ENCODE measurements around the gene LBHD2. TPM values are rescaled to one million over a fixed set of nuclear protein-coding genes. Genes with fewer than 3 reads are reported as not detected.

The LBHD2 gene
- polyA plus RNA-seq, 1 donor (not counting 4 experiments of a cell fraction or from before 2014, with no cell fraction given): not detected

- H2AFZ ChIP-seq (ENCODE audit: control insufficient read depth, low read length): no peak overlapping the region
- H4K20me1 ChIP-seq (ENCODE audit: control insufficient read depth, extremely low read depth, insufficient read depth, low read length): no peaks in the 10 kb centered on the region
- no peaks in the 10 kb centered on the region for H3K9me3 ChIP-seq (ENCODE audit: control insufficient read depth, low read depth, low read length)
- no peaks in the 10 kb centered on the region for H3K79me2 ChIP-seq (ENCODE audit: control insufficient read depth, insufficient read depth, low read length)
- H3K36me3 ChIP-seq (ENCODE audit: control insufficient read depth in 2 of 2, extremely low read depth in 1 of 2, insufficient read depth in 2 of 2, low read length in 2 of 2): no peaks in the 10 kb centered on the region
- DNase-seq (ENCODE audit: low read depth, low spot score): no peak
- dilution Hi-C loops (cut with MboI; ENCODE audit: extremely low pct_ligation_motif_present, low sequenced_read_pairs): no loop called here
- TF ChIP-seq CTCF (optimal IDR thresholded peaks at IDR 0.05 in 1 of 3, IDR thresholded peaks at IDR 0.05 in 1 of 3, conservative IDR thresholded peaks at IDR 0.05 in 1 of 3; ENCODE audit: extremely low read depth in 1 of 3, insufficient read depth in 2 of 3, low read length in 3 of 3): no peak
- no peak for TF ChIP-seq EZH2 (IDR thresholded peaks at IDR 0.05; ENCODE audit: low read length)
- no peak overlapping the region for H3K4me2 ChIP-seq (ENCODE audit: control insufficient read depth, extremely low read depth, insufficient read depth, low read depth, low read length)
- no peak for FAIRE-seq
- peaks cover 17% of the 10 kb centered on the region for H3K4me1 ChIP-seq (ENCODE audit: control insufficient read depth, extremely low read depth, insufficient read depth, low read length)
- no peak overlapping the region for H3K9ac ChIP-seq (ENCODE audit: control insufficient read depth, extremely low read depth, insufficient read depth, low read length)
- H3K4me3 ChIP-seq (ENCODE audit: control insufficient read depth in 2 of 3, extremely low read depth in 1 of 3, insufficient read depth in 2 of 3, low read depth in 1 of 3, low read length in 3 of 3): no peak overlapping the region
- no peaks in the 10 kb centered on the region for H3K9me1 ChIP-seq (ENCODE audit: control insufficient read depth, extremely low read depth, insufficient read depth, low read length)
- no peak overlapping the region for H3K27ac ChIP-seq (ENCODE audit: control insufficient read depth, insufficient read depth, low read length)
- no peaks in the 10 kb centered on the region for H3K27me3 ChIP-seq (ENCODE audit: control insufficient read depth, extremely low read depth, insufficient read depth, low read length)
Observed at GRCh38 chr14:103066399-103066798, 17.6 kb upstream of the LBHD2 start.

- peaks cover 17% of the 10 kb centered on the region for H3K4me1 ChIP-seq (ENCODE audit: control insufficient read depth, extremely low read depth, insufficient read depth, low read length)
- peak overlapping the region; percentile 47 for H3K4me2 ChIP-seq (ENCODE audit: control insufficient read depth, extremely low read depth, insufficient read depth, low read depth, low read length)
- dilution Hi-C loops (cut with MboI; ENCODE audit: extremely low pct_ligation_motif_present, low sequenced_read_pairs): no loop called here
- H3K79me2 ChIP-seq (ENCODE audit: control insufficient read depth, insufficient read depth, low read length): no peaks in the 10 kb centered on the region
- H3K9me3 ChIP-seq (ENCODE audit: control insufficient read depth, low read depth, low read length): no peaks in the 10 kb centered on the region
- peak; percentile 79 for FAIRE-seq
- H2AFZ ChIP-seq (ENCODE audit: control insufficient read depth, low read length): no peak overlapping the region
- TF ChIP-seq CTCF (optimal IDR thresholded peaks at IDR 0.05 in 1 of 3, IDR thresholded peaks at IDR 0.05 in 1 of 3, conservative IDR thresholded peaks at IDR 0.05 in 1 of 3; ENCODE audit: extremely low read depth in 1 of 3, insufficient read depth in 2 of 3, low read length in 3 of 3): no peak
- no peak for TF ChIP-seq EZH2 (IDR thresholded peaks at IDR 0.05; ENCODE audit: low read length)
- H3K4me3 ChIP-seq (ENCODE audit: control insufficient read depth in 2 of 3, extremely low read depth in 1 of 3, insufficient read depth in 2 of 3, low read depth in 1 of 3, low read length in 3 of 3): no peak overlapping the region
- peak overlapping the region; percentile 39 for H3K27ac ChIP-seq (ENCODE audit: control insufficient read depth, insufficient read depth, low read length)
- H3K27me3 ChIP-seq (ENCODE audit: control insufficient read depth, extremely low read depth, insufficient read depth, low read length): no peaks in the 10 kb centered on the region
- H3K9ac ChIP-seq (ENCODE audit: control insufficient read depth, extremely low read depth, insufficient read depth, low read length): peak overlapping the region; percentile 40
- H4K20me1 ChIP-seq (ENCODE audit: control insufficient read depth, extremely low read depth, insufficient read depth, low read length): no peaks in the 10 kb centered on the region
- H3K36me3 ChIP-seq (ENCODE audit: control insufficient read depth in 2 of 2, extremely low read depth in 1 of 2, insufficient read depth in 2 of 2, low read length in 2 of 2): no peaks in the 10 kb centered on the region
- DNase-seq (ENCODE audit: low read depth, low spot score): no peak
- H3K9me1 ChIP-seq (ENCODE audit: control insufficient read depth, extremely low read depth, insufficient read depth, low read length): no peaks in the 10 kb centered on the region
Observed at GRCh38 chr14:103067231-103067954, 16.6 kb upstream of the LBHD2 start.

Data from keratinocyte (primary cell).